ENCODE data around the gene PLA2G6. TPM values are rescaled to one million over a fixed set of nuclear protein-coding genes. Genes with fewer than 3 reads are reported as not detected.
A peak's percentile ranks its signal among the peaks of the same experiment; 100 is the strongest.

PLA2G6 gene
- total RNA-seq, 1 donor from 2014 or later, result 60.8 TPM

- no peak for TF ChIP-seq CTCF (IDR thresholded peaks at IDR 0.05)
- DNase-seq (no peak), ATAC-seq (no peak)
- peaks cover 38% of the 10 kb centered on the region for H3K4me1 ChIP-seq
- H3K9me3 ChIP-seq, result no peaks in the 10 kb centered on the region
- no peaks in the 10 kb centered on the region for H3K27me3 ChIP-seq (ENCODE audit: low read depth)
- H3K27ac ChIP-seq, result peak overlapping the region; percentile 74
- peaks cover 77% of the 10 kb centered on the region for H3K36me3 ChIP-seq
- intact Hi-C loops (cut with DNase I), result no loop called here
- H3K4me3 ChIP-seq, result no peak overlapping the region
These were observed 46.8 kb upstream of the PLA2G6 start for GRCh38 chr22:38228326-38228872.

- Histone ChIP-seq H3K36me3 (peaks cover 76% of the 10 kb centered on the region), H3K27ac (peak overlapping the region; percentile 74), H3K9me3 (no peaks in the 10 kb centered on the region), H3K4me1 (peaks cover 46% of the 10 kb centered on the region), H3K27me3 (ENCODE audit: low read depth) (no peaks in the 10 kb centered on the region), H3K4me3 (no peak overlapping the region)
- intact Hi-C loops (cut with DNase I), result no loop called here
- DNase-seq, result no peak
- no peak for TF ChIP-seq CTCF (IDR thresholded peaks at IDR 0.05)
- no peak for ATAC-seq
These were observed 45.4 kb upstream of the PLA2G6 start for GRCh38 chr22:38226853-38227649.

GRCh38 chr22:38223289-38223960 is 41.8 kb upstream of the PLA2G6 start:
- Histone ChIP-seq H3K4me1 (peaks cover 53% of the 10 kb centered on the region), H3K27me3 (ENCODE audit: low read depth) (no peaks in the 10 kb centered on the region), H3K9me3 (no peaks in the 10 kb centered on the region), H3K4me3 (no peak overlapping the region), H3K36me3 (peaks cover 72% of the 10 kb centered on the region), H3K27ac (peak overlapping the region; percentile 58)
- no peak for DNase-seq
- TF ChIP-seq CTCF (IDR thresholded peaks at IDR 0.05), result no peak
- intact Hi-C loops (cut with DNase I), result no loop called here
- no peak for ATAC-seq

GRCh38 chr22:38222797-38223119 is 41.1 kb upstream of the PLA2G6 start:
- Histone ChIP-seq H3K27ac (peak overlapping the region; percentile 58), H3K4me3 (no peak overlapping the region), H3K9me3 (no peaks in the 10 kb centered on the region), H3K27me3 (ENCODE audit: low read depth) (no peaks in the 10 kb centered on the region), H3K4me1 (peaks cover 53% of the 10 kb centered on the region), H3K36me3 (peaks cover 65% of the 10 kb centered on the region)
- no peak for DNase-seq
- intact Hi-C loops (cut with DNase I), result no loop called here
- no peak for TF ChIP-seq CTCF (IDR thresholded peaks at IDR 0.05)
- no peak for ATAC-seq

GRCh38 chr22:38221908-38222796 is 40.5 kb upstream of the PLA2G6 start:
- no peak for DNase-seq
- peaks cover 49% of the 10 kb centered on the region for H3K4me1 ChIP-seq
- intact Hi-C loops (cut with DNase I), result no loop called here
- peak overlapping the region; percentile 58 for H3K27ac ChIP-seq
- no peaks in the 10 kb centered on the region for H3K27me3 ChIP-seq (ENCODE audit: low read depth)
- no peak overlapping the region for H3K4me3 ChIP-seq
- no peak for TF ChIP-seq CTCF (IDR thresholded peaks at IDR 0.05)
- H3K9me3 ChIP-seq, result no peaks in the 10 kb centered on the region
- ATAC-seq, result no peak
- peaks cover 60% of the 10 kb centered on the region for H3K36me3 ChIP-seq
